Activated CD4-positive, alpha-beta T cell treated with anti-CD3 and anti-CD28 coated beads for 36 hours (primary cell): ENCODE data around the gene PPP2R3A. TPM values are rescaled to one million over a fixed set of nuclear protein-coding genes. Genes with fewer than 3 reads are reported as not detected.

Experiments
- ATAC-seq: fragments of 200-7000 bp; cut with Tn5 transposase; one replicate; pipeline ENCODE4 v1.10.0; 2021; ENCODE audit warnings: mild to moderate bottlenecking, moderate library complexity
- CTCF ChIA-PET: fragments of 350-600 bp; sonication (Branson Sonifier 250); formaldehyde crosslinking; loops from one replicate; lab custom pipeline; 2021; ENCODE audit warnings: antibody characterized with exemption; lab: Charles Lee
- POLR2A ChIA-PET: fragments of 350-600 bp; sonication (Branson Sonifier 250); formaldehyde crosslinking; loops from one replicate; lab custom pipeline; 2021; ENCODE audit warnings: antibody characterized with exemption, inconsistent platforms; lab: Charles Lee
- DNase-seq: peaks from one replicate; pipeline ENCODE4 v3.0.0-alpha.2; 2020
- H3K27ac Mint-ChIP-seq: one replicate; pipeline ENCODE4 v1.8.0; 2021; ENCODE audit warnings: mixed read lengths
- H3K27me3 Mint-ChIP-seq: one replicate; pipeline ENCODE4 v1.8.0; 2021; ENCODE audit warnings: mixed read lengths
- H3K36me3 Mint-ChIP-seq: one replicate; pipeline ENCODE4 v1.8.0; 2021; ENCODE audit warnings: low read depth, mixed read lengths
- H3K4me1 Mint-ChIP-seq: one replicate; pipeline ENCODE4 v1.8.0; 2021; ENCODE audit warnings: mixed read lengths
- H3K4me3 Mint-ChIP-seq: one replicate; pipeline ENCODE4 v1.8.0; 2021; ENCODE audit warnings: mild to moderate bottlenecking, moderate library complexity, mixed read lengths
- H3K9me3 Mint-ChIP-seq: one replicate; pipeline ENCODE4 v1.8.0; 2021; ENCODE audit warnings: low read depth, mixed read lengths
- intact Hi-C, 2 experiments: fragments of 100-400 bp; cut with DNase I in 1 of 2; cut with micrococcal nuclease in 1 of 2; formaldehyde crosslinking; loops; one replicate each; pipeline versions ENCODE4 v1.14.2 to v1.15.1; 2022 to 2024; cut with DNase I, micrococcal nuclease
- total RNA-seq, 2 experiments: library from RNA; stranded (reverse); gene quantifications; one replicate each; pipeline ENCODE4 v1.2.3, GENCODE V29; 2021

The PPP2R3A gene
- under 1 TPM; 0.18 to 0.51 TPM for total RNA-seq

DNA sequence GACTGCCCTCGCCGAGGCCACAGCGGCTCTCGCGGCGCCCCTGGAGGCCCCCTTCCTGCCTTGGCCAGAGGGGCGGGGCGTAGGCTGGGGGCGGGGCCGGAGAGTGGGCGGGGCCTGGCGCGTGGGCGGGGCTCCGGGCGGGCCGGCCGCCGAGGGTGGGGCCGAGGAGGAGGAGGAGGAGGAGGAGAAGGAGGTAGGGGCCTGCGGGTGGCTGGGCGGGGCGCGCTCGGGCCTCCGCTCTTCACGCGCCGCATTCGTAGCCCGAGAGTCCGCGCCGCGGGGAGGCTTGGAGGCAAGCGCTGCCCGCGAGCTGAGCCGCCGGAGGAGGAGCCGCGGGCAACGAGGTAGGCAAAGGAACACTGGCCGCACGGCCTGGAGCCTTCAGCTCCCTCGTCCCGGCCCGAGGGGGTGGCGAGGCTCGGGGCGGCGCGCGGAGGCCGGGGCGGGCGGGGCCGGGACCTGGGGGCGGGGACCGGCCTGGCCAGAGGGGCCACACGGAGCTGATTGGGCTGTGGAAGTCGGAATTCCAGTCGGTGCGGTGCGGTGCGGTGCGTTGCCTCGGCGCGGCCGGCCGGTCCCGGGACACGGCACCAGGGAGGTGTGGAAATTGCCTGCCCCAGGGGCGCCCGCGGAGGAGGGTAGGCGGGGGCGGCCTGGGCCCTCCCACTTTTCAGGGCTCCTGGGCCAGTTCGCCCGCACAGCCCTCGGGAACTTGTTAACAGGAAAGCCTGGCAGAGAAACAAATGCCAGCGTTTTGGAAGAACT, at the start of gene PPP2R3A:
Gene PPP2R3A (plus strand): TSS at position 223 of the 765 bp plus-strand sequence. CDS start 35,771 bp downstream, outside the sequence.
- H3K9me3 Mint-ChIP-seq: peaks cover 10% of the 10 kb centered on the region
- intact Hi-C loops: loop anchor here in 1 of 2 experiments (2.0 to 5.0 kb wide), 4 partner anchors 232 to 897 kb away; partner anchors contain the start of genes MSL2, NCK1, PCCB and STAG1
- POLR2A ChIA-PET: no interaction called here

DNA sequence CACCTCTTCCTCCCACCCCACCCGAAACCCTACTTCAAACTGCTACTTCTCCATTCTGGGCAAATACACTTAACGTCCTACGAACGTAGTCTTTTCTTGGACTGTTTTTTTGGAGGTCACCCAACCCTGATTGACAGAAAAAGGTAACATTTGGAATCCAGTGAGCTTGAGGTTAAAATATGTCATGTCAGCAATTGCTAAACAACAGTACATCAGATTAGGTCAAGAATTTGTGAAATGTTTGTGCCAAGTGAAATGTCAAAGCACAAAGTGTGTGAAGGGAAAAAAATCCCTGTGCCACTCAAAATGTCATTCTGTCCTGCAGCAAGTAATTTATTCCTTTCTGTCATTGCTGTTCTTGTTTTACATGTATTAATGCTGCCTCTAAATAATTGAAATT, 49.2 kb upstream of the PPP2R3A start:
- ChIA-PET CTCF (interaction anchor here (0.6 kb wide), 1 partner anchor 126 kb away, joined by 3 read pairs; no protein-coding TSS in a partner anchor), POLR2A (no interaction called here)
- H3K4me3 Mint-ChIP-seq: no peak overlapping the region
- H3K4me1 Mint-ChIP-seq: no peaks in the 10 kb centered on the region
- ATAC-seq (no peak), DNase-seq (no peak)
- no peak overlapping the region for H3K27ac Mint-ChIP-seq
- no peaks in the 10 kb centered on the region for H3K36me3 Mint-ChIP-seq
- H3K27me3 Mint-ChIP-seq: peaks cover 12% of the 10 kb centered on the region
- intact Hi-C loops: no loop called here
- H3K9me3 Mint-ChIP-seq: no peaks in the 10 kb centered on the region

More for the DNA sequence above, at the start of gene PPP2R3A:
- peaks cover 30% of the 10 kb centered on the region for H3K27me3 Mint-ChIP-seq
- no peak within 1 kb of the TSS for H3K27ac Mint-ChIP-seq
- peaks cover 11% of the 10 kb centered on the region for H3K4me1 Mint-ChIP-seq
- CTCF ChIA-PET: no interaction called here
- peak within 1 kb of the TSS; percentile 65 for H3K4me3 Mint-ChIP-seq
- ATAC-seq (peak; percentile 93), DNase-seq (peak; percentile 85)
- H3K36me3 Mint-ChIP-seq: no peaks in the 10 kb centered on the region

GRCh38 chr3:135917076-135917475, 48.5 kb upstream of the PPP2R3A start:
- Mint-ChIP-seq H3K27me3 (peaks cover 12% of the 10 kb centered on the region), H3K4me1 (no peaks in the 10 kb centered on the region), H3K36me3 (no peaks in the 10 kb centered on the region), H3K27ac (no peak overlapping the region), H3K4me3 (no peak overlapping the region), H3K9me3 (no peaks in the 10 kb centered on the region)
- intact Hi-C loops: no loop called here
- ATAC-seq (no peak), DNase-seq (no peak)
- ChIA-PET POLR2A (no interaction called here), CTCF (no interaction called here)

DNA sequence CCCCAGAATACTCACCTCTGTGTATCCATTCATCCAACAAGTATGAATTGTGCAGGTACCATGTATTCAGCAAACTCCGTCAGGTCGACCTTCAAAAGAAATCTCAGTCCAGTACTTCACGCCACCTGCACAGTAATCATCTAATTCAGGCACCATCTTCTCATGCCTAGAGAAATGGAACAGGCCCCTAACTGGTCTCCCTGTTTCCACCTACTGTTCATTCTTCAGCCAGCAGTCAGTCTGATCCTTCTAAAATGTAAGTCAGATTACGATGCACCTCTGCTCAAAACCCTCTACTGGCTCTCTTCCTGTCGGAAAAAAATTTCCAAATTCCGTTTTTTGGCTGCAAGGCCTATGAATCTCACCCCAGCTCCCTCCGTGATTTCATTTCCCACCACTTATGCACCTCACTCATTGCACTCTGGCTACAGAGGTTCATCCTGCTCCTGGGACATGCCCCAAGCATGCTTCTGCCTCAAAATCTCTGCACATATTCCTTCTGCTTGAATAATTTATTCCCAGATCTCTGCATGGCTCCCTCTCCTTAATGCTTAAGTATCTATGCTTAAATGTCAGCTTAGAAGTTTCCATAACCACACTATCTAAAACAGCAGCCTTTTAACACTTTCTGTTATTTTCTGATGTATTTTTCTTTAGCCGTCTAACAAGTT, 47.5 kb upstream of the PPP2R3A start:
- H3K27ac Mint-ChIP-seq: no peak overlapping the region
- CTCF ChIA-PET: interaction anchor here (1.0 kb wide), 1 partner anchor 14 kb away, joined by 3 read pairs; no protein-coding TSS in a partner anchor
- no peaks in the 10 kb centered on the region for H3K9me3 Mint-ChIP-seq
- no peaks in the 10 kb centered on the region for H3K4me1 Mint-ChIP-seq
- POLR2A ChIA-PET: no interaction called here
- H3K4me3 Mint-ChIP-seq: no peak overlapping the region
- DNase-seq: no peak
- peaks cover 12% of the 10 kb centered on the region for H3K27me3 Mint-ChIP-seq
- ATAC-seq: no peak
- intact Hi-C loops: loop anchor here (1.0 to 2.0 kb wide), 2 partner anchors 124 to 125 kb away; no protein-coding TSS in a partner anchor
- no peaks in the 10 kb centered on the region for H3K36me3 Mint-ChIP-seq

- Mint-ChIP-seq H3K9me3 (no peaks in the 10 kb centered on the region), H3K4me3 (no peak overlapping the region), H3K4me1 (no peaks in the 10 kb centered on the region), H3K27me3 (peaks cover 12% of the 10 kb centered on the region), H3K36me3 (no peaks in the 10 kb centered on the region), H3K27ac (no peak overlapping the region)
- intact Hi-C loops: loop anchor here (1.0 to 2.0 kb wide), 2 partner anchors 124 kb away; no protein-coding TSS in a partner anchor
- ATAC-seq (no peak), DNase-seq (no peak)
- CTCF ChIA-PET: interaction anchor here (1.0 kb wide), 1 partner anchor 15 kb away, joined by 3 read pairs; no protein-coding TSS in a partner anchor
- POLR2A ChIA-PET: no interaction called here
Observed at GRCh38 chr3:135918600-135918999, 46.9 kb upstream of the PPP2R3A start.

DNA sequence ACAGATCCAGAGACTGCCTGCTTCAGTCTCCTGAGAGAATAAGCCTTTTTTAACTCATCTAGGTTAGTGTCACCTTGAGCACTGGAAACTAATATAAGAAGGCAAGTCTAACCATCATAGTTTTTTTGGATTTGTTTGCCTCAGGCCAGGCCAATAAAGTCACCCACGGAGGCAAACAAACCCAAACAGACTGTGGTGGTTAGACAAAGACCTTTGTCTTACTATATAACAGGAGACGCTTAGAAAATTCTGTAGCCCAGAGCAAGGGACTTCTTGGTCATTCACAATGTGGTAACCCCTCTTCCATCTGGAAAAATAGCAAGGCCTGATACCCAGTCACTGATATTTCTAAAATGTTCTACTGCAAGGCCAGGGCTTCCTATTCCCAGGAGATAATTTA, 45.3 kb upstream of the PPP2R3A start:
- H3K4me3 Mint-ChIP-seq: no peak overlapping the region
- no peaks in the 10 kb centered on the region for H3K4me1 Mint-ChIP-seq
- ATAC-seq (no peak), DNase-seq (no peak)
- ChIA-PET CTCF (interaction anchor here (1.5 kb wide), 1 partner anchor 122 kb away, joined by 4 read pairs; no protein-coding TSS in a partner anchor), POLR2A (no interaction called here)
- H3K36me3 Mint-ChIP-seq: no peaks in the 10 kb centered on the region
- H3K27me3 Mint-ChIP-seq: peaks cover 14% of the 10 kb centered on the region
- no peak overlapping the region for H3K27ac Mint-ChIP-seq
- intact Hi-C loops: no loop called here
- no peaks in the 10 kb centered on the region for H3K9me3 Mint-ChIP-seq

GRCh38 chr3:135922903-135923250, 42.7 kb upstream of the PPP2R3A start:
- ChIA-PET CTCF (interaction anchor here (0.7 to 1.0 kb wide), 3 partner anchors 96 to 407 kb away, joined by 3 to 5 read pairs (median 3); no protein-coding TSS in a partner anchor), POLR2A (interaction anchor here (0.7 kb wide), 1 partner anchor 11 kb away, joined by 3 read pairs; no protein-coding TSS in a partner anchor)
- no peaks in the 10 kb centered on the region for H3K9me3 Mint-ChIP-seq
- no peaks in the 10 kb centered on the region for H3K36me3 Mint-ChIP-seq
- H3K27me3 Mint-ChIP-seq: peaks cover 11% of the 10 kb centered on the region
- DNase-seq: no peak
- H3K4me1 Mint-ChIP-seq: no peaks in the 10 kb centered on the region
- intact Hi-C loops: no loop called here
- no peak overlapping the region for H3K4me3 Mint-ChIP-seq
- no peak for ATAC-seq
- H3K27ac Mint-ChIP-seq: no peak overlapping the region

DNA sequence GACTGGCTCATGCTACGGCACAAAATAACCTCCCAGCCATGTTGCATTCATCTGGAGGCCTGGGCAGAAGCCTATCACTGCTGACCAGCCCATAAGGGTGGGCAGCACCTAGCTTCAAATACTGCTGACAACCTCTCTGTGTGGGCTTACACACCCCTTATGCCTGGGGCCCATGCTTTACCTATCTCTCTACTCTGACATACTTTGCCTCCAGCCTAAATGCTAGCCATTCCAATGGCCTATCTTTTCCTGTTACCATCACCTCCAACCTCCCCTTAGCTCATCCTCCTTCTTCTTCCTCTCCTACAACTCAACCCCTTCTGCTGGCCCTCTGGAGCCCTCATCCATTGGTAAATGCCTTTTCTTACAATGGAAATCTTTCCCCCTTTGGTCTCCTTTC, 41.0 kb upstream of the PPP2R3A start:
- Mint-ChIP-seq H3K4me1 (no peaks in the 10 kb centered on the region), H3K4me3 (no peak overlapping the region), H3K36me3 (no peaks in the 10 kb centered on the region), H3K27ac (no peak overlapping the region), H3K9me3 (no peaks in the 10 kb centered on the region), H3K27me3 (peaks cover 5% of the 10 kb centered on the region)
- ATAC-seq: no peak
- intact Hi-C loops: no loop called here
- ChIA-PET POLR2A (no interaction called here), CTCF (no interaction called here)
- no peak for DNase-seq

GRCh38 chr3:135926664-135927063, 38.9 kb upstream of the PPP2R3A start:
- DNase-seq (no peak), ATAC-seq (no peak)
- POLR2A ChIA-PET: no interaction called here

GRCh38 chr3:135927155-135927554, 38.4 kb upstream of the PPP2R3A start:
- H3K4me3 Mint-ChIP-seq: no peak overlapping the region
- H3K27me3 Mint-ChIP-seq: peaks cover 5% of the 10 kb centered on the region
- H3K27ac Mint-ChIP-seq: no peak overlapping the region
- intact Hi-C loops: no loop called here
- ATAC-seq: no peak
- H3K4me1 Mint-ChIP-seq: no peaks in the 10 kb centered on the region
- ChIA-PET CTCF (no interaction called here), POLR2A (no interaction called here)
- H3K36me3 Mint-ChIP-seq: no peaks in the 10 kb centered on the region
- DNase-seq: no peak
- no peaks in the 10 kb centered on the region for H3K9me3 Mint-ChIP-seq

More at GRCh38 chr3:135926664-135927063, 38.9 kb upstream of the PPP2R3A start:
- CTCF ChIA-PET: no interaction called here
- Mint-ChIP-seq H3K4me1 (no peaks in the 10 kb centered on the region), H3K9me3 (no peaks in the 10 kb centered on the region), H3K27me3 (peaks cover 5% of the 10 kb centered on the region), H3K4me3 (no peak overlapping the region), H3K27ac (no peak overlapping the region), H3K36me3 (no peaks in the 10 kb centered on the region)
- intact Hi-C loops: no loop called here

GRCh38 chr3:135929670-135930069, 35.9 kb upstream of the PPP2R3A start:
- H3K27me3 Mint-ChIP-seq: peaks cover 5% of the 10 kb centered on the region
- ChIA-PET CTCF (no interaction called here), POLR2A (no interaction called here)
- H3K4me1 Mint-ChIP-seq: no peaks in the 10 kb centered on the region
- no peak overlapping the region for H3K4me3 Mint-ChIP-seq
- intact Hi-C loops: no loop called here
- no peak for DNase-seq
- no peaks in the 10 kb centered on the region for H3K36me3 Mint-ChIP-seq
- no peak overlapping the region for H3K27ac Mint-ChIP-seq
- peaks cover under 1% of the 10 kb centered on the region for H3K9me3 Mint-ChIP-seq
- ATAC-seq: no peak
